Measurements from ENCODE around the gene CYP2D6.

Gene CYP2D6

GRCh38 chr22:42160251-42160650, 29.6 kb upstream of the CYP2D6 start:
- no peak for DNase-seq (ENCODE audit: low read depth)
- in situ Hi-C loops (cut with HindIII; ENCODE audit: low sequenced_read_pairs) = no loop called here
- no peak overlapping the region for H3K4me3 ChIP-seq (ENCODE audit: low read depth, low read length)
- no peak for TF ChIP-seq CTCF (IDR thresholded peaks at IDR 0.05; ENCODE audit: low read depth, low read length, missing control alignments)

GRCh38 chr22:42158456-42159132, 28.0 kb upstream of the CYP2D6 start:
- TF ChIP-seq CTCF (IDR thresholded peaks at IDR 0.05; ENCODE audit: low read depth, low read length, missing control alignments) = no peak
- no peak for DNase-seq (ENCODE audit: low read depth)
- H3K4me3 ChIP-seq (ENCODE audit: low read depth, low read length) = no peak overlapping the region
- in situ Hi-C loops (cut with HindIII; ENCODE audit: low sequenced_read_pairs) = no loop called here

- DNase-seq (ENCODE audit: low read depth) = no peak
- in situ Hi-C loops (cut with HindIII; ENCODE audit: low sequenced_read_pairs) = no loop called here
Observed at GRCh38 chr22:42156598-42156997, 26.0 kb upstream of the CYP2D6 start.

GRCh38 chr22:42156121-42156520, 25.5 kb upstream of the CYP2D6 start:
- no peak overlapping the region for H3K4me3 ChIP-seq (ENCODE audit: low read depth, low read length)
- in situ Hi-C loops (cut with HindIII; ENCODE audit: low sequenced_read_pairs) = no loop called here
- no peak for DNase-seq (ENCODE audit: low read depth)
- TF ChIP-seq CTCF (IDR thresholded peaks at IDR 0.05; ENCODE audit: low read depth, low read length, missing control alignments) = no peak

More at GRCh38 chr22:42156598-42156997, 26.0 kb upstream of the CYP2D6 start:
- no peak for TF ChIP-seq CTCF (IDR thresholded peaks at IDR 0.05; ENCODE audit: low read depth, low read length, missing control alignments)
- no peak overlapping the region for H3K4me3 ChIP-seq (ENCODE audit: low read depth, low read length)

- in situ Hi-C loops (cut with HindIII; ENCODE audit: low sequenced_read_pairs) = no loop called here
- DNase-seq (ENCODE audit: low read depth) = no peak
- no peak for TF ChIP-seq CTCF (IDR thresholded peaks at IDR 0.05; ENCODE audit: low read depth, low read length, missing control alignments)
- H3K4me3 ChIP-seq (ENCODE audit: low read depth, low read length) = no peak overlapping the region
Observed at GRCh38 chr22:42155053-42155543, 24.5 kb upstream of the CYP2D6 start.

GRCh38 chr22:42154293-42155052, 23.9 kb upstream of the CYP2D6 start:
- H3K4me3 ChIP-seq (ENCODE audit: low read depth, low read length) = no peak overlapping the region
- no peak for DNase-seq (ENCODE audit: low read depth)
- in situ Hi-C loops (cut with HindIII; ENCODE audit: low sequenced_read_pairs) = no loop called here
- TF ChIP-seq CTCF (IDR thresholded peaks at IDR 0.05; ENCODE audit: low read depth, low read length, missing control alignments) = no peak

All from astrocyte of the cerebellum (primary cell).